Camera-type eye (tissue), 1 donor: ENCODE measurements around the gene B4GALT3. TPM values are rescaled to one million over a fixed set of nuclear protein-coding genes. Genes with fewer than 3 reads are reported as not detected.

Experiments used
- total RNA-seq: library from RNA; depleted of rRNA; stranded (reverse); fragments of >200 nt; gene quantifications from one replicate; pipeline ENCODE4 v1.2.3, GENCODE V29; 2014

Gene B4GALT3
- total RNA-seq, result 25.2 TPM

DNA sequence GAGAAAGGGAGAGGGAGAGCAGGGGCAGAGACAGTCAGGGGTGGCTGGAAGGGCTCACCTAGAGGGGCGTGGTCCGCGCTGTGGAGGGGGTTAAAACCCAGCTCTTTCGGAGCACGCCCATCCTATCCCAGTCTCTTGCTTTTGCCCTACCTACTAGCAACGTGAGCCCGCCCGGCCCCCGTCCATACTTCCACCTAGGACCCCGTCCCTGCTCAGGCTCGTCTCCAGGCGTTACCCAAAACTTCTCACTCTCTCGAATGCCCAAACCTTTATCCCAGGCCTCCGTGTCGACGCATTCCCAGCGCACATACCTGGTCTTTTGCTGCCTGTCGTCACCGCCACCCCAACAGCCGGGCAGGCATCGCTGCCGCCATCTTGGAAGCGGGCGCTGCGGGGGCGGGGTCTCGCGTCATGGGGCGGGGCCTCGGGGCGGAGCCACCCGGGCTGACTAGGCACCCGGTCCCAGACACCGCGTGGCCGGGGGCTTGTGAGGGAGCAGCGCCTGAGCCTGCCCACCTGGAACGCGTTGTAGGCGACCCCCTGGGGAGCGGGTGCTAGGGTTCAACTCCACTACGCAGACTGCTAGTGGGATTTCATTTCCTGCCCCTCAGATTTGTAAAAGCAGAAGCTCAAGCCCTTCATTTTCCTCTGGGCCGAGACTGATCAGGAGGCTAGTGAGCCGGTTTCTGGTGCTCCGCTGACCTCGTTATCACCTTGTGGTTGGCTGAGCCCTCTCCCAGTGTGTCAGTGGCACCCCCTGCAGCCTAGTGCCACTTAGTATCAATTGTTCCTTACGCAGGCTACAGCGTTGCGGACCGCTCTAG is at the start of gene B4GALT3:
TSS of gene B4GALT3 (minus strand) at position 396 of the 824 bp plus-strand sequence. CDS start 1,447 bp downstream, outside the sequence.

DNA sequence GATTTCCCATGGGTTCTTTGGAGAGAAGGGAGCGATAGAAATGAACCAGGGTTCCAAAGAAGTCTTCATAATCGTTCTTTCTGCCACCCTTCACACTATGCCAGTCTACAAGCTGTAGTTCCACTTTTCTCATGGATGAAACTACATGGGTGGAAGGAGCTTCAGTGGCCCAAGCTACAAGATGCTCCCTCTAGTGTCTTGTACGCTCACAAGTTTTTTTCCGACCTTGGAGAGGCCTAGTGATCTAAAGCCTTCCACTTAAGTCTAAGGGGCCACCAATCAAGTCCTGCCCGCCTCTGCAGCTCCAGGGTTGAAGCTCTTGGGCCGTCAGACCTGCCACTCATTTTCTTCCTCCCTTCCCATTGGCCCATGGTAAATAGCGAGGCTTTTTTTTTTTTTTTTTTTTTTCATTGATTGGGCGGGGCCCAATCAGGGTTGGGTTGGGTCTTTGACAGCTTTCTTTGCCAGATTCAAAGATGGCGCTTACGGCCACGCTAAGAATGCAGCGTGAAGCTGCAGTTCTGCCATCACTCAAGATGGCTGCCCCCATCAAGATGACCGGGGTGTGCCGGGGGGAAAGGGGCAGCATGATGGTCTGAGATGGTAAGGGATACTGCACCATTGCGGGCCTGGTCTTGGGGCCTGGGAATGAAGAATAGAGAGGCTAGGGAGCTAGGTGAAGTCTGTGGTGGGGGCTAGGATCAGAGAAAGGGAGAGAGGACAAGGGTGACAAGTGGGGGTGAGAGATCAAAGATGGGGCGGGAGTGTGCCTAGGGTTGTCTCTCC is 48.4 kb upstream of the B4GALT3 start, which contains the start of gene TOMM40L:
TSS of gene TOMM40L (plus strand) at position 527 of the 786 bp plus-strand sequence. CDS start 430 bp downstream, outside the sequence.

DNA sequence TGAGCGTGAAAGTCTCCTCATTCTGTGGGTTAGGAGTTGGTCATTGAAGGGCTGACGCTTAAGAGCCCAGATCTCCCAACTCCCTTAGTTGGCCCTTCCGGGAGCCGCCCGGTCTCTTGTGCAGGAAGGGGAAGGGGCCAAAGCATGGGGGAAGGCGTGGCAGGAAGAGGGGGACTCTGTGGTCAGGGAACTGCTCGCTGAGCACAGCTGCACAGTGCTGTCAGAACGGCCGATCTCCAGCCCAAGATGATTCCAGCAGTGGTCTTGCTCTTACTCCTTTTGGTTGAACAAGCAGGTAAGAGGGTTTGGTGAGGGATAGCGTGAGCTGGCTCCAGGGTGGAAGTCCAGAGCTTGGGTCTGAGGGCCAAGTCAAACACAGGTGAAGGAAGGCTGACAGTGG is 37.8 kb upstream of the B4GALT3 start, which contains the start of gene FCER1G:
TSS of gene FCER1G (plus strand) at position 220 of the 400 bp plus-strand sequence. CDS start at position 247, 27 bp downstream.

DNA sequence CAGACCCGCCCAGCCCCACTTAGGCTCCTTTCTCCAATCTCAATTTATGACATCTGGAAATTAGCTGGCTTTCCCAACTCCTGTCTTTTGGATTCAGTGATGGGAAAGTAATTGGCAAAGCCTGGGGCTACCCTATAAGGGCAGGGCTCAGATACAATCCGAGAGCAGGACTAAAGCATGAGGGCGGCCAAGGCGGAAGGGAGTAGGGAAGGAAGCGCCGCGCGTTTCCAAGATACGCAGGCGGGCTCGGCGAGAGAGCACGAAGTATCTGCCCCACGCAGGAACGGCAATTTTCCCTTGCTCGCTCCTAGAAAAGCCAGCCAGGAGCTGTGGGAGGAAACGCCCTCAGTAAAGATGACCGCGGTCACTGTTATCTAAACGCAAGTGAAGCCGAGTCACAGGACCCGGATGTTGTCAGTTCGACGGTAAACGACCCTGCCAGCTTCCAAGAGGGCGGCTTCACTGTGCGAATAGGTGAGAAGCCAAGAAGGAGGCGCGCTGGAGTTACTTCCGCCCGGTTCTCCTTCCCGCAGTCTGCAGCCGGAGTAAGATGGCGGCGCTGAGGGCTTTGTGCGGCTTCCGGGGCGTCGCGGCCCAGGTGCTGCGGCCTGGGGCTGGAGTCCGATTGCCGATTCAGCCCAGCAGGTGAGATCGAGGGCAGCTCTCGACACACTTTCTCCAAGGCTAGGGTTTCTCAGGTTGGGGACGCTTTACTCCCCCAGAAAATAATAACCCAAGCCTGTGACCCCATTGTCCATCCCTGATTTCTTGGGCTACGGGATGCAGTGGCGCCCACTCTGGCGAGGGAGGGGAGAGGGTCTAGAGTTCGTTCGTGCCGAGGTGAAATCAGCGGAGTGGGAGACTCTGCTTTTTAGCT is 24.8 kb upstream of the B4GALT3 start, which contains the start of gene NDUFS2:
TSS of gene NDUFS2 (plus strand) at position 532 of the 877 bp plus-strand sequence. CDS start at position 551, 19 bp downstream.

DNA sequence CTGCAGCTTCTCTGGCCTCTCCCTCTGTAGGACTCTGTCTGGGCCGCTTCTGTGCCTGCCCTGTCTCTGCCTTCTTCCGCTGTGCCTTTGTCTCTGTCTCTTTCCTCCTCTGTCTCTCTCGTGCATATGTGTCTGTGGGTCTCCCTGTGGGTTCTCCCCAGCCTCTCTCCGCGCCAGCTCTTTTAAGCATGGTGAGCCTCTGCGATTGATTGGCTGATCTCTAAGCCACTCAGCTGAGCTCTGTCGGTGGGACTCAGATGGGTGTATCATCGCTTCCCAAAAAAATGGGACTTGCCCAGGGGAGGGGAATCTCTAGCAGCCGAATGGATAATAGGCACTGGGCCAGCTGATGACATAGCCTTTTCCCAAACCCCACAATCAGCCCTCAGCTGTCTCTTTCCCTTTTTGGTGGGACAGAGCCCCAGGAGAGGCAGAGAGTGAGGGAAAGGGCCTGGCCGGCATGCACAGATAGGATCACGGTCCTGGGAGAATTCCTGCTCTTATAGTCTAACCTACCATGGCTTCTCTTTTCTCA is 21.7 kb upstream of the B4GALT3 start, which contains the start of gene ADAMTS4:
TSS of gene ADAMTS4 (minus strand) at position 158 of the 535 bp plus-strand sequence. CDS start 427 bp downstream, outside the sequence.

DNA sequence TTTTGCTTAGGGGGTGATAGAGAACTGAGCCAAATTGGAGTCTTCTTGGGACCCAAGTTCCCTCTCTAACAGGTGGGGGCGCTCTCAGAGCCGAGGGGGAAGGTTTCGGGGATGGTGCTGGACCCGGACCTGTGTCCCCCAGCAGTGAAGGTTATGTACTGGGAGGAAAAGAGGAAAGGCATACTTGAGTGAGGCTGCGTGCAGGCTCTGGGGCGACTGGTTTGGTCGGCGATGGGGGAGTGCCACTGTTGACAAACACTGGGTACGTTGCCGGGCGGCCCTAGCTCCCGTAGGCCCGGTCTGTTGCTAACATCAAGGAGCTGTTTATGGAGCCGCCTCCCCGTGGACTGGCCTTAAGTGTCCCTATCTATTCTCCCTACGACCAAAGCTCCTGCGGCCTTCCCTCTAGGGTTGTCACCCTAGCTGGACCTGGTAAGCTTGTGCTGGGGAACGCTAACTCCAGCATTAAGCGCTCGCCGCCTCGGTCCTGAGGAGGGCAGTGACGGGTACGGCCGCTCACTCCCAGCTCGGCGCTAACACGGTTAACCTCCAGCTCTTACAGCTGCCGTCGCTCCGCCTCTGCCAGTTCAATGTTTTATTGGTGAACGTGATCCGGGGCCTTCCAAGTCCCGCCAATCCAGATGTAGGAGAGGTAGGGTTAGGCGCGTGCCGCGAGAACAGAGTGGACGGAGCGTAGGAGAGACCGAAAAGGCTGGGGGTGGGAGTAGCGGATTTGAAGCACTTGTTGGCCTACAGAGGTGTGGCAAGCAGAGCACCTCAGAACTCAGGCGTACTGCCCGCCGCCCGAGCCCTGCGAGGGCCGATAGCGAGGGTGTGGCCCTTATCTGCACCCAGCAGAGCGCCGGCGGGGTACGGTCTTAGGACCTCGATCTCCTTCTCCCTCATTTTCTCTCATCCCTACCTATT is 11.3 kb downstream of the B4GALT3 start, which contains the start of gene PPOX:
TSS of gene PPOX (plus strand) at position 685 of the 927 bp plus-strand sequence. CDS start 422 bp downstream, outside the sequence.

DNA sequence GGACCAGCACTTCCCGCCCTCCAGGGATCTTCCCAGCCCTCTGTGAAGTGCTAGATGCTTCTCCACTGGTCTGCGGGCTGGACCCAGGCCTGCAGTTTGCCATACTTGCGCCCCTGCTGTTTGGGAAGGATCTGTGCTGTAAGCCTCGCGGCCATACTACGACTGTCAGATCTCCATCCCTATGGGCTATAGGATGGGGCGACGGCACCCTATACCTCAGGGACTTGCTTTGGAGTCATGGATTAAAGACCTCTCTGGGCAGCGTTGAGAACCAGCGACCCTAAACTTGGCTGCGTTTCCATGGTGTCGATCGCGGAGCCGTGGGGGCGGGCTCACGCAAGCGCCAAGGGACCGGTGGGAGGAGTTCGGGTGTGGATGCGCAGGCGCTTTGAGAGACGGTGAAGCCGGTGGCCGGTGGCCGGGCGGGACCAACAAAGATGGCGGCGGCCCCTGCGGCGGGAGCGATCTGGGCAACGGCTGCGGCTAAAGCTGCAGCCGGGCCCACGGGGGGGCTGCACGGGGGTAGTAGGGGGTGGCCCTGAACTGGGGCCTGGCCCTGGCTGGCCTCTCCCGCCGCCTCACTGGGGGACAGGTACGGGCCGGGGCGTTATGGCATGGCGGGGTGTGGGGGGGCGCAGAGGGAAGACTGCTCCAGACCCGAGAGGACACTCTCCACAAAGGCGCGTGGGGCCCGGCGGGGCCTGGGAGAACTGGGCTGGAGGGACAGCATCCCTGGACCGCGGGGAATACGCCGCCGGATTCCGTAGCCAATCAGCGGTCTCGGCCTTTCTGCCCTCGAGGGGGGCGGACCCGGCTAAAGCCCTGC is 18.0 kb downstream of the B4GALT3 start, which contains the start of gene USP21:
TSS of gene USP21 (plus strand) at position 414 of the 826 bp plus-strand sequence. CDS start 1,141 bp downstream, outside the sequence.

DNA sequence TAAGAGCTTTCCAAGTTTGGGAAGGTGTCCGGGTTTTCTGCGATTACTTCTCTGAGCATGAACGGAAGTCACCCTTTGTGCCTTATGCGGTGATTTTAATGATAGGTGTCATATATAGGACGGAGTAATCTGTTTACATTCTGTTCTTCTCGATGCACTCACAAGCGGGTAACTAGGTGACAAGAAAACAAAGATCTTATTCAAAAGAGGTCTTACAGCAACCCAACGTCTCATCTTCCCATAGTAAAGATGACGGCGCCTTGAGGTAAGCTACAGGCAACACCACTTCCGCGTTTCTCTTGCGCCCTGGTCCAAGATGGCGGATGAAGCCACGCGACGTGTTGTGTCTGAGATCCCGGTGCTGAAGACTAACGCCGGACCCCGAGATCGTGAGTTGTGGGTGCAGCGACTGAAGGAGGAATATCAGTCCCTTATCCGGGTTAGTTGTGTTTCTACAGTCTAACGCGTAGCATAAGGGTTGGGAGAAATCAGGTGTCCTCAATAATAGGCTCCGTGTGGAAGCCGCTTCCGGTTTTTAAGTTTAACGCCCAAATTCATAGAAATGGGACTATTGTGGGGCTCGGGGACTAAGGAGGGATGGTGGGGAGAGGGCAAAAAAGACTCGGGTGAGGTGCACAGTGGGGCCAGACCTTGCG is 23.5 kb downstream of the B4GALT3 start, which contains the start of gene UFC1:
TSS of gene UFC1 (plus strand) at position 297 of the 656 bp plus-strand sequence. CDS start at position 317, 20 bp downstream.

DNA sequence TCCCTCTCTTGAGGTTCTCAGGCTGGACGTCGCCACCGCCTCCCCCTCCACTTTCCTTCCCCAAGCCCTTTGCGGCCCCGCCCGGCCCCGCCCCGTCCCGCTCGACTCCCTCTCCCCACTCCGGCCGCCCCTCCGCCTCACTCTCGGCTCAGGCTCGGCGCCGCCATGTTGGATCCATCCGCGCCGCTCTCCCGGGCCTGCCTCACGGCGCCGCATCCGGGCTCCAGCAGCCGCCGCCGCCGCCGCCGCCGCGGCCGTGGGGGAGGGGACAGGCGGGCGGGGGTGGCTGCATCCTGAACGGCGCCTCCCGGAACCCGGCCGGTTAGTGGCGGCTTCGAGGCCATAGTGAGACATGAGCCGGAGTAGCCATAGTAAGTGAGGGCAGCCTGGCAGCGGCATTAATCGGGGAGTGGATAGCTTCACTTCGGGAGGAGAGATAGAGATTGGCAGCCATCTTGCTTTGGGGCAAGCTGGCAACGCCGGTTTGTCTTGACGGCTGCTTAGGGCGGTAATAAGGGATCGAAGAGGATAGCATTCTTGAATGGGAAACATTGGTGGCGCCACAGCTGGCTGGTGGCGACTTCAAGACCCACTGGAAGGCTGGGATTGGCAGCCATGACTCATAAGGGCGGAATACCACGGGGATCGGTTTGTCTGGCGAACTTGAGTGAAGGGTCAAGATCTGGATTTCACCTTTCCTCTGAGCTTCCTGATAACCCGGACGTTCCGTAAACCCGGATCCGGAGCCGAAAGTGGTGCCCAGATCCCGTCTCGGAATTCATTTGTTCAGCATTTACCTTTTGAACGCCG is 44.7 kb downstream of the B4GALT3 start, which contains the start of gene DEDD:
TSS of gene DEDD (minus strand) at position 258 of the 810 bp plus-strand sequence. CDS start 8,205 bp downstream, outside the sequence.

Other genes with a start within 250 kb of the B4GALT3 start
- not detected for gene ITLN2, start 222.7 kb downstream of the B4GALT3 start, total RNA-seq
- 19.3 TPM for gene F11R, start 156.4 kb downstream of the B4GALT3 start, total RNA-seq
- 29.7 TPM for gene TSTD1, start 138.5 kb downstream of the B4GALT3 start, total RNA-seq
- gene USF1, start 131.5 kb downstream of the B4GALT3 start, total RNA-seq, result 69.9 TPM
- gene ARHGAP30, start 107.6 kb downstream of the B4GALT3 start, total RNA-seq, result 2.1 TPM
- gene NECTIN4, start 87.9 kb downstream of the B4GALT3 start, total RNA-seq, result 3.6 TPM
- gene KLHDC9, start 79.1 kb downstream of the B4GALT3 start, total RNA-seq, result 4.6 TPM
- 28.0 TPM for gene PFDN2, start 59.5 kb downstream of the B4GALT3 start, total RNA-seq
- gene NIT1, start 59.4 kb downstream of the B4GALT3 start, total RNA-seq, result 24.8 TPM
- gene DEDD, start 44.8 kb downstream of the B4GALT3 start, total RNA-seq, result 40.2 TPM
- gene UFC1, start 23.5 kb downstream of the B4GALT3 start, total RNA-seq, result 107 TPM
- 28.2 TPM for gene USP21, start 18.0 kb downstream of the B4GALT3 start, total RNA-seq
- 24.5 TPM for gene PPOX, start 11.1 kb downstream of the B4GALT3 start, total RNA-seq
- gene ADAMTS4, start 21.5 kb upstream of the B4GALT3 start, total RNA-seq, result 5.4 TPM
- 103 TPM for gene NDUFS2, start 24.9 kb upstream of the B4GALT3 start, total RNA-seq
- 6.3 TPM for gene FCER1G, start 37.8 kb upstream of the B4GALT3 start, total RNA-seq
- gene APOA2, start 46.1 kb upstream of the B4GALT3 start, total RNA-seq, result not detected
- 13.5 TPM for gene TOMM40L, start 48.6 kb upstream of the B4GALT3 start, total RNA-seq
- not detected for gene NR1I3, start 60.7 kb upstream of the B4GALT3 start, total RNA-seq
- 31.3 TPM for gene PCP4L1, start 81.2 kb upstream of the B4GALT3 start, total RNA-seq
- 19.4 TPM for gene MPZ, start 132.5 kb upstream of the B4GALT3 start, total RNA-seq
- 63.4 TPM for gene SDHC, start 136.9 kb upstream of the B4GALT3 start, total RNA-seq
- gene CFAP126, start 190.4 kb upstream of the B4GALT3 start, total RNA-seq, result not detected